Mucosa of descending colon (tissue), 3 donors: ENCODE measurements around the gene KCNMB4. TPM values are rescaled to one million over a fixed set of nuclear protein-coding genes. Genes with fewer than 3 reads are reported as not detected.

Experiments used
- ATAC-seq: fragments of 200-7000 bp; cut with Tn5 transposase; one replicate; pipeline ENCODE4 v1.9.1; 2020; ENCODE audit warnings: mild to moderate bottlenecking, moderate library complexity
- DNase-seq, 3 donors: peaks; one replicate each; pipeline ENCODE4 v3.0.0-alpha.2; 2020
- H3K36me3 ChIP-seq: fragments of 200-600 bp; one replicate; pipeline ENCODE4 v1.8.0; 2021; ENCODE audit warnings: low read depth, mild to moderate bottlenecking
- H3K4me1 ChIP-seq: fragments of 200-600 bp; one replicate; pipeline ENCODE4 v1.8.0; 2021; ENCODE audit warnings: low read depth, mild to moderate bottlenecking
- H3K4me3 ChIP-seq: fragments of 200-600 bp; one replicate; pipeline ENCODE4 v1.8.0; 2021; ENCODE audit warnings: mild to moderate bottlenecking
- H3K9me3 ChIP-seq: fragments of 200-600 bp; one replicate; pipeline ENCODE4 v1.8.0; 2021; ENCODE audit warnings: mild to moderate bottlenecking
- intact Hi-C, 2 donors: fragments of 100-400 bp; cut with DNase I in 1 of 2; cut with micrococcal nuclease in 1 of 2; formaldehyde crosslinking; loops; one replicate each; pipeline versions ENCODE4 v1.11.0 to v1.11.1; 2022; cut with DNase I, micrococcal nuclease
- total RNA-seq, 3 donors: library from RNA; stranded (reverse); fragmentation: NEBNext Ultra II Directional in 2 of 3; extraction: Animal tissue kit (Norgen Biotek cat#: 25700) in 2 of 3; gene quantifications; one replicate each; pipeline versions ENCODE4 v1.2.1 to v1.2.4, GENCODE V29; 2021 to 2023
- TF ChIP-seq, protein P1 (sequence below): fragments of 200-600 bp; IDR thresholded peaks from one replicate; pipeline ENCODE4 v1.8.0; 2022; ENCODE audit warnings: antibody characterized with exemption, mild to moderate bottlenecking
- donor health status: DM: no; HTN: no; CAD: no; lungs with moderate emphysema.
- donor health status: DM: no; HTN: no; CAD: no.
- donor health status: DM: no; HTN: yes; CAD: no.

The KCNMB4 gene
- total RNA-seq, 3 donors from 2014 or later = 0.52 to 7.4 (median 1.0) TPM

GRCh38 chr12:70364695-70365397 is 1.2 kb upstream of the KCNMB4 start:
- Histone ChIP-seq H3K4me3 (no peak overlapping the region), H3K36me3 (no peaks in the 10 kb centered on the region), H3K9me3 (no peaks in the 10 kb centered on the region), H3K4me1 (peaks cover 14% of the 10 kb centered on the region)
- intact Hi-C loops = loop anchor here in 1 of 2 donors (10.0 kb wide), 1 partner anchor 120 kb away; the partner anchor contains the start of gene CNOT2
- TF ChIP-seq, protein P1, sequence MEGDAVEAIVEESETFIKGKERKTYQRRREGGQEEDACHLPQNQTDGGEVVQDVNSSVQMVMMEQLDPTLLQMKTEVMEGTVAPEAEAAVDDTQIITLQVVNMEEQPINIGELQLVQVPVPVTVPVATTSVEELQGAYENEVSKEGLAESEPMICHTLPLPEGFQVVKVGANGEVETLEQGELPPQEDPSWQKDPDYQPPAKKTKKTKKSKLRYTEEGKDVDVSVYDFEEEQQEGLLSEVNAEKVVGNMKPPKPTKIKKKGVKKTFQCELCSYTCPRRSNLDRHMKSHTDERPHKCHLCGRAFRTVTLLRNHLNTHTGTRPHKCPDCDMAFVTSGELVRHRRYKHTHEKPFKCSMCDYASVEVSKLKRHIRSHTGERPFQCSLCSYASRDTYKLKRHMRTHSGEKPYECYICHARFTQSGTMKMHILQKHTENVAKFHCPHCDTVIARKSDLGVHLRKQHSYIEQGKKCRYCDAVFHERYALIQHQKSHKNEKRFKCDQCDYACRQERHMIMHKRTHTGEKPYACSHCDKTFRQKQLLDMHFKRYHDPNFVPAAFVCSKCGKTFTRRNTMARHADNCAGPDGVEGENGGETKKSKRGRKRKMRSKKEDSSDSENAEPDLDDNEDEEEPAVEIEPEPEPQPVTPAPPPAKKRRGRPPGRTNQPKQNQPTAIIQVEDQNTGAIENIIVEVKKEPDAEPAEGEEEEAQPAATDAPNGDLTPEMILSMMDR = no peak
- ATAC-seq = no peak
- DNase-seq = no peak

- intact Hi-C loops = loop anchor here in 1 of 2 donors (10.0 kb wide), 1 partner anchor 121 kb away; the partner anchor contains the start of gene CNOT2
- no peak for ATAC-seq
- Histone ChIP-seq H3K36me3 (no peaks in the 10 kb centered on the region), H3K4me3 (no peak overlapping the region), H3K4me1 (peaks cover 14% of the 10 kb centered on the region), H3K9me3 (no peaks in the 10 kb centered on the region)
- DNase-seq = no peak
- TF ChIP-seq, protein P1 = no peak
These were observed 767 bp upstream of the KCNMB4 start for GRCh38 chr12:70365398-70365647.

- intact Hi-C loops = loop anchor here in 1 of 2 donors (10.0 kb wide), 1 partner anchor 122 kb away; the partner anchor contains the start of gene CNOT2
- ATAC-seq (peak; percentile 61), DNase-seq (peak; percentile 39 to 66 (median 55))
- H3K4me1 ChIP-seq = peaks cover 14% of the 10 kb centered on the region
- H3K36me3 ChIP-seq = no peaks in the 10 kb centered on the region
- peak overlapping the region; percentile 33 for H3K4me3 ChIP-seq
- H3K9me3 ChIP-seq = no peaks in the 10 kb centered on the region
- TF ChIP-seq, protein P1 = no peak
These were observed 629 bp downstream of the KCNMB4 start for GRCh38 chr12:70366581-70367257.

DNA sequence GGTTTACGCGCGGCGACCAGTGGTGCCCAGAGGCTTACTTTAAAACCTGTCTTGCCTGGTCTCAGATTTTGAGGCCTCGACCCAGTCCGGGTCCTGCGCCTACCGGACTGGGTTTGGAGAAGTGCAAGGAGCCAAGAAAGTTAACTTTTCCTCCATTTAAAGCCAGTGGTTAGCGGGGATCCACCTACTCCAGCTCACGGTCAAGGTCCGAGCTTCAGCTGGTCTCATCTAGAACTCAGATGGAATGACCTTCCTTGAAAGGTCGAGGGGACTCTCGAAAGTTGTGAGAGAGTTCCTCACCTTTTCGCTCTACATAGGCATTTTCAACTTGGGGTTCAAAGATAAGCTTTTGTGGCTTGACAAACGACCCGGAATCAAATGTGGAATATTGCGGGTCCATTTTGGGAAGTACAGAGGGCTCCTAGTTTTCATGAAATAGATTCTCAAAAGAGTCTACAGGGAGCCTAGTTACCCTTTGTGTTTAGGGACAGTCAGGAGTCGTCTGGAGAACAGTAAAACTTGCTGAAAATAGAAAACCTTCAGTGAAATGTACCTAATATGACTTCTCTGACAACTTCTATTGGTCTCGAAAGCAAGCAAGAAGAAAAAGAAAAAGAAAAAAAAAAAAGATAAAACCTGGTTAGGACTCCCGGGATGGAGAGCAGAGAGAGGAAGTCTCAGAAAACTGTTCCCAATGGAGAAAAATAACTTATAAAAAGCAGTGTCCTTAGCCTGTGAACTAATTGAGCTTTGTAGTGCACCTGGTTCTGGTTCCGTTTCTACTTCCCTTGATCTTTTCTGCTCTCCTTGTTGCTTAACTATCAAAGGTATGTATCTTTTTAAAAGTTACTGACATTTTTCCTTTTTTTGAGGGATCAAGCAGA is 1.4 kb downstream of the KCNMB4 start:
- DNase-seq = peak in 1 of 3 donors; percentile 5
- no peaks in the 10 kb centered on the region for H3K9me3 ChIP-seq
- ATAC-seq = peak; percentile 13
- no peak overlapping the region for H3K4me3 ChIP-seq
- no peaks in the 10 kb centered on the region for H3K36me3 ChIP-seq
- H3K4me1 ChIP-seq = peaks cover 14% of the 10 kb centered on the region
- TF ChIP-seq, protein P1 = no peak
- intact Hi-C loops = loop anchor here in 1 of 2 donors (10.0 kb wide), 1 partner anchor 123 kb away; the partner anchor contains the start of gene CNOT2

DNA sequence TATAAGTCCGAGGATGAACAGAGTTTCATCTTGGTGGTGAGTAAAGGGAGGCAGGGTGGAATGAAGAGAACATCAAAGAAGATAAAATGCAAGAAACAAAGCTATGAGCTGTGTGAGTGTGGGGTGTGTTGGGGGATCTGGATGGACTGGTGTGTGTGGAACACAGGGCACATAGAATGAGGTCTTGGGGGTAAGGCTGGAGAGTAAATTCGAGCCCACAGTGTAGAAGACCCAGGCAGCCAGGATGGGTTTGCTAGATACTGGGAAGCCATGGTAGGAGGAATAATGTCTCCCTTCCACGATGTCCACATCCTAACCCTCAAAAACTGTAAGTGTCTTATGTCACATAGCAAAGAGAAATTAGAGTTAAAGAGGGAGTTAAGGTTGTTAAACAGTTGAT is 6.8 kb downstream of the KCNMB4 start:
- Histone ChIP-seq H3K36me3 (no peaks in the 10 kb centered on the region), H3K9me3 (no peaks in the 10 kb centered on the region), H3K4me3 (no peak overlapping the region), H3K4me1 (no peaks in the 10 kb centered on the region)
- intact Hi-C loops = no loop called here
- DNase-seq (no peak), ATAC-seq (no peak)
- TF ChIP-seq, protein P1 = no peak
